Right cardiac atrium (tissue), 5 donors: Measurements from ENCODE around the gene CACNA1F. TPM values are rescaled to one million over a fixed set of nuclear protein-coding genes. Genes with fewer than 3 reads are reported as not detected.

Experiments
- ATAC-seq, 2 donors: fragments of 200-7000 bp; cut with Tn5 transposase; one replicate each; pipeline versions ENCODE4 v1.8.0 to v1.9.1; 2020; ENCODE audit warnings: moderate library complexity in 2 of 2, mild to moderate bottlenecking in 1 of 2
- DNase-seq, 3 donors: peaks; one replicate each; pipeline ENCODE4 v3.0.0-alpha.2; 2020
- H3K27ac ChIP-seq: one replicate; pipeline ENCODE4 v1.5.1; 2013; ENCODE audit warnings: mild to moderate bottlenecking, low read length, control low read depth, moderate library complexity
- H3K27me3 ChIP-seq: one replicate; pipeline ENCODE4 v1.6.1; 2013; ENCODE audit not compliant: control insufficient read depth, insufficient read depth
- H3K4me1 ChIP-seq: one replicate; pipeline ENCODE4 v1.6.1; 2013; ENCODE audit warnings: low read length; ENCODE audit not compliant: control insufficient read depth, insufficient read depth
- H3K4me3 ChIP-seq: one replicate; pipeline ENCODE4 v1.5.1; 2013; ENCODE audit warnings: low read length, control low read depth
- H3K9me3 ChIP-seq: one replicate; pipeline ENCODE4 v1.6.1; 2013; ENCODE audit warnings: low read length; ENCODE audit not compliant: control insufficient read depth
- WGBS: extraction: QIAGEN DNeasy Blood & Tissue Kit; methylation state at CpG from one replicate; pipeline ENCODE4 v1.1.7; 2013; 5-methylcytosine and 5-hydroxymethylcytosine counted together
- intact Hi-C, 4 donors: fragments of 100-400 bp; cut with DNase I; formaldehyde crosslinking; loops; one replicate each; pipeline versions ENCODE4 v1.11.0 to v1.14.0; 2022 to 2023
- polyA plus RNA-seq: library from polyadenylated mRNA; stranded (reverse); fragments of 200-250 nt; gene quantifications from one replicate; pipeline ENCODE4 v1.2.3, GENCODE V29; 2013
- total RNA-seq, 4 donors: library from RNA; stranded (reverse); fragmentation: NEBNext Ultra II Directional; extraction: Animal tissue kit (Norgen Biotek cat#: 25700); gene quantifications; one replicate each; pipeline ENCODE4 v1.2.1, GENCODE V29; 2021
- donor health status: healthy with polysubstance abuse.
- donor health status: DM: no; HTN: yes; CAD: no.
- donor health status: DM: no; HTN: no; CAD: no.
- donor health status: DM: no; HTN: yes; CAD: no; lungs with severe emphysema.
- donor health status: DM: yes; HTN: yes; CAD: no.

The CACNA1F gene
- total and polyA plus RNA-seq, 5 donors: 0.09 to 0.78 (median 0.18) TPM

DNA sequence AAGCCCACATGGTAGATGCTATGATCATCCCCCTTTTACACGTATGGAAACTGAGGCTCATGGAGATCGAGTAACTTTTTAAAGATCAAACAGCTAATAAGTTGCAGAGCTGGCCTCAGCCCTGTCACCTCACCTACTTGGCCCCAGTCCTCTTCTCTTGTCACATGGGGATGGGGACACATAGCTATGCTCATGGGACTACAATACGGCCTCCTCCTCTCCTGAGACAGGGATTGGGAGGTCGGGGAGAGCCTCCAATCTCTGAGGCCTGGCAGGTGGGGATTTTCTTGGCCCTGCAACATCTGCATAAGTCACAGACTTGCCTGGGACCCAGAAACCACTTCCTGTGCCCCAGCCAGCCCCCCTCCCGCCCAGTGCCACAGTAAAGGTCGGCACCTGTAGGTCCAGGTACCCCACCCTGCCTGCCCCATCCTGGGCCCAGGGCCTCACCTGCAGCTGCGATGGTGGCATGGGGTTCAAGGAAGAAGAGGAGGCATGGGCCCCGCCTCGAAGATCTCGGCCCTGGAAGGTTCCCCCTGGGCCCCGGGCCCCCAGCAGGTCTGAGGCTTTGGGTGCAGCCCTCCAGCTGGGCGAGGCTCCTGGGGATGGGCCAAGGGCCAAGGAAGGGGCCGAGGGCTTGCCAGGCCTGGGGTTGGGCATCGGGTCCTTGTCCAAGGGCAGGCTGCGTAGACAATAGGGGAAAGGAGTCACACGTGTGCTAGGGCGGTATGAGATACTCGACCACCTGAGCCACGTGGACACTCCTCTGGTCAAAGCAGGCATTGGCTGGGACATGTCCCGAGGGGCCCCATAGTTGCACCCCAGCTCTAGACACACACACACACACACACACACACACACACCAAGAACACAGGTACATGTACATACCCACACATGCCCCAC, 25.0 kb upstream of the CACNA1F start:
- no peaks in the 10 kb centered on the region for H3K4me1 ChIP-seq
- no peak overlapping the region for H3K4me3 ChIP-seq
- intact Hi-C loops: no loop called here
- H3K9me3 ChIP-seq: no peaks in the 10 kb centered on the region
- DNase-seq (no peak), ATAC-seq (no peak)
- H3K27ac ChIP-seq: no peak overlapping the region
- 75% methylated on average over 20 of the region's 20 CpGs for WGBS
- H3K27me3 ChIP-seq: no peaks in the 10 kb centered on the region

DNA sequence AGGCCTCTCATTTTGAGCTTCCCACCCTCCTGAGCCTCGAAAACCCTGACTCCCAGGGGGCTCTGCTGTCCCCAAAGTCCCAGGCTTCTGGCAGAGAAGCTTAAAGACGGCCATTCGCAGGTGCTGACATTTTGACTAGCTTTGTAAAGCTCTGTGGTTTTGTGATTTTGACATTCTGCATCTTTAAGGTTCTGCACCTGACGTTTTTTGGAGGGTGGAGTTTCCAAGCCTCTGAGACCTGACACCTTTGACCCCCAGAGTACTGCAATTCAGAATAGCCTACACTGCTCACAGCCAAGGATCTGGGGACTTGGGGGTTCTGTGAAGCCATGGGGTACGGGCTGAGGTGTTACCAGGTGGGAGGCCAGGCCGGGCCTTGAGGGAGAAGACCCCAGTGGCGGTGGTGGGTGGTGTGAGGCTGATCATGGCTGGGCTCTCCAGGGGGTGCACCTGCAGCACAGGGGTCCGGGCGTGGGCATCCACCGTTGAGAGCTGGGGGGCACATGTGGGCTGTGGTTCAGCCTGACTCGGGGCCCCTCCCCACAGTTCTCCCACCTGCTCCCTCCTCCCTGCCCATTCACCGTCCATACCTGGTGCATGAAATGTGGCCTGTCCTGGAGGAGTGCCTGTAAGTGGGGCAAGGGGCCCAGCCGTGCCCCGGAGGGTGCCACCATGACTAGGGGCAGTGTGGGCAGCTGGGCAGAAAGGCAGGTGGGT, 24.1 kb upstream of the CACNA1F start:
- H3K27me3 ChIP-seq: no peaks in the 10 kb centered on the region
- ATAC-seq: no peak
- H3K4me3 ChIP-seq: no peak overlapping the region
- no peak overlapping the region for H3K27ac ChIP-seq
- DNase-seq: no peak
- WGBS: 85% methylated on average over 14 of the region's 14 CpGs
- no peaks in the 10 kb centered on the region for H3K4me1 ChIP-seq
- H3K9me3 ChIP-seq: no peaks in the 10 kb centered on the region
- intact Hi-C loops: no loop called here

DNA sequence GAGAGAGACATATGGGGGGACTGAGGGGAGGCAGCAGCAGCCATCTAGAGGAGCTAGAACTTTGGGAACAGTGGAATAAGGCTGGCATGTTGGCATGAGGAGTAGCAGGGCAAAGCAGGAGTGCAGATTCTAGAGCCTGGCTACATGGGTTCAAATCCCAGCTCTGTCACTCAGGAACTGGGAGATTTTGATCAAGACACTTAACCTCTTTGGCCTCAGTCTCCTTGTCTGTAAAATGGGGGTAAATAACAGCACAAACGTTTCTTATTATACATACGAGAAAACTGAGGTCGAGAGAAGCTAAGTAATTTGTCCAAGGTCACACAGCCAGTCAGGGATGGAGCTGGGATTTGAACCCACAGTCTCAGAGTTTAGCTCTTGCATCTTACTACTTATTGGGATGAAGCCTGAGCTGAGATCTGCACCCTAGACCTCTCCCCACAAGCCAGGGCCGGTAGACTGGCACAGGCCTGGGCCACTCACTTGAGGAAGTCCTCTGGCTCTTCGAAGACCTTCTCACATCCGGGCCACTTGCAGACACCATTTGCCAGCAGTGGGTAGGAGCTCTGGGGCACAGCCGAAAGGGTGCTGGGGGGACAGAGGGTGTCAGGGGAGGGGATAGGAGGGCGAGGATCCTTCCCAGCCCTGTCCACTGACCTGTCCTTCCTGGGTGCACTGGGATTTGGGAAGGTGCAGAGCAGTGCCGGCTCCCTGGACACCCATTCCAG, 23.3 kb upstream of the CACNA1F start:
- Histone ChIP-seq H3K4me3 (no peak overlapping the region), H3K27me3 (no peaks in the 10 kb centered on the region), H3K4me1 (no peaks in the 10 kb centered on the region), H3K27ac (no peak overlapping the region), H3K9me3 (no peaks in the 10 kb centered on the region)
- intact Hi-C loops: no loop called here
- ATAC-seq (no peak), DNase-seq (no peak)
- WGBS: 84% methylated on average over 9 of the region's 9 CpGs

DNA sequence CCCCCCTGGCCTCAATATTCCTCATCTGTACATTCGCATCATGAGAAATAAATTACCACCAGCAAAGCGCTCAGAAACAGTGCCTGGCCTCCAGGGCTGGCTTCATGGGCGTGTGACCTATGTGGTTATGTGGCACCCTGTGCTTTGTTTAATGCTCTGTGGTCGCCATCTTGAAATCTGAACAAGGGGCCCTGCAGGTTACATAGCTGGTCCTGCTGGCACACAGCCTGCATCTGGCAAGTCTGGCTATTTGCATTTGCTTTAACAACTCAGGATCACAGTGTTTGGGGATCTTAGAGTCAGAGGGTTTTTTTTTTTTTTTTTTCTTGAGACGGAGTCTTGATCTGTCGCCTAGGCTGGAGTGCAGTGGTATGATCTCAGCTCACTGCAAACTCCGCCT, 21.5 kb upstream of the CACNA1F start:
- Histone ChIP-seq H3K27ac (no peak overlapping the region), H3K4me3 (no peak overlapping the region), H3K27me3 (no peaks in the 10 kb centered on the region), H3K9me3 (no peaks in the 10 kb centered on the region), H3K4me1 (no peaks in the 10 kb centered on the region)
- WGBS: 90% methylated on average over 7 of the region's 7 CpGs
- ATAC-seq: no peak
- DNase-seq: no peak
- intact Hi-C loops: no loop called here

DNA sequence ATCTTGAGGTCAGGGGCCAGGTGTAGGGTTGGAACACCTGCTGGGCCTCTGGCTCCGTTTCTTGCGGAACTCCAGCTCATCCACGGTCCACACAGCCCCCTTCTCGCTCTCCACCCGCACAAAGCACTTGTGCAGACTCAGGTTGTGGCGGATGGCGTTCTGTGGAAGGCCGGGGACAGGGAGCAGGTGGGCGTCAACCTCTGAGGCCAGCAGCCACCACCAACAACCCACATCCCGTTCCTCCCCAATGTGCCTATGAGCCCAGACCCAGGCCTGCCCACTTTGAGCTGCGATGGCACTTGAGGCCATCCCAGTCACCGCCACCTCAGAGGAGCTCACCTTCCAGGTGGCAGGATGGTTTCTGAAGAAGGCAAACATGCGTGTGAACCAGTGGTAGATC, 18.2 kb upstream of the CACNA1F start:
- intact Hi-C loops: no loop called here

DNA sequence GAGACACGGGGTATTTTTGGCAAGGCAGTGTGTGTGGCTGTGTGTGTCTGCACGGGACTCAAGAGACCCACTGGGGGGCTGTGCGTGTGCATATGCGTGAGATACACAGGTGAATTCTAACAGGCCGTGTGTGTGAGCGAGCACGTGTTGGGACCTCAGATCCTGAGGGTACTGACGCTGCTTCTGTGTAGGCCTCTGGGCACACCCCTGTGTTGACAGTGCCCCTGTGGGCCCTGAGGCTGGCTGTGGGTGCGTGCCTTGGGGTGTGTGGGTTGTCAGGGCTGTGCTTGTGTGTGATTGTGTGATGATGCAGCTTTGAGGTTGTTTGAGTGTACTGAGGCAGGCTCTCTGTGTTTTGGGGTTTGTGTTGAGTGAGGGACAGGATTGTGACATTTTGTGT, 17.4 kb upstream of the CACNA1F start:
- WGBS: 92% methylated on average over 9 of the region's 9 CpGs
- Histone ChIP-seq H3K9me3 (no peaks in the 10 kb centered on the region), H3K27ac (no peak overlapping the region), H3K4me3 (no peak overlapping the region), H3K27me3 (no peaks in the 10 kb centered on the region), H3K4me1 (no peaks in the 10 kb centered on the region)
- ATAC-seq (no peak), DNase-seq (no peak)
- intact Hi-C loops: no loop called here

More for the DNA sequence above, 18.2 kb upstream of the CACNA1F start:
- Histone ChIP-seq H3K9me3 (no peaks in the 10 kb centered on the region), H3K27me3 (no peaks in the 10 kb centered on the region), H3K4me1 (no peaks in the 10 kb centered on the region), H3K4me3 (no peak overlapping the region), H3K27ac (no peak overlapping the region)
- DNase-seq (no peak), ATAC-seq (no peak)
- 93% methylated on average over 13 of the region's 13 CpGs for WGBS

DNA sequence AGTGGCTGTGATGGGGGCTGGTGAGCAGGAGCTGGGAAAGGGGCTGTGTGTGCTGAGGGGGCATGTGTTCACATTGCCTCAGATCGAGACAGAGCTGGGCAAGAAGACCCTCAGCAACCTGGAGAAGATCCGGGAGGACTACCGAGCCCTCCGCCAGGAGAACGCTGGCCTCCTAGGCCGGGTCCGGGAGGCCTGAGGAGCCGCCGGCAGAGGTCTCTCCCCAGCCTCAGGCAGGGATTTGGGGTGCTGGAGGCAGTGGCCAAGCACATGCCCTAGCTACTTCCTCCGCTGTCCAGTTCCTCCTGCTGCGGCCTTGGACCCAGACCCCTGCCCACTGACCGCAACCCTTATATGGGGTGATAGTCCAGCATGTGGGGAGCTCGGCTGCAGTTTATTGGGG, 16.9 kb upstream of the CACNA1F start:
- no peak overlapping the region for H3K27ac ChIP-seq
- no peak for DNase-seq
- WGBS: 97% methylated on average over 13 of the region's 13 CpGs
- ATAC-seq: no peak
- no peak overlapping the region for H3K4me3 ChIP-seq
- no peaks in the 10 kb centered on the region for H3K9me3 ChIP-seq
- H3K4me1 ChIP-seq: no peaks in the 10 kb centered on the region
- intact Hi-C loops: no loop called here
- no peaks in the 10 kb centered on the region for H3K27me3 ChIP-seq

DNA sequence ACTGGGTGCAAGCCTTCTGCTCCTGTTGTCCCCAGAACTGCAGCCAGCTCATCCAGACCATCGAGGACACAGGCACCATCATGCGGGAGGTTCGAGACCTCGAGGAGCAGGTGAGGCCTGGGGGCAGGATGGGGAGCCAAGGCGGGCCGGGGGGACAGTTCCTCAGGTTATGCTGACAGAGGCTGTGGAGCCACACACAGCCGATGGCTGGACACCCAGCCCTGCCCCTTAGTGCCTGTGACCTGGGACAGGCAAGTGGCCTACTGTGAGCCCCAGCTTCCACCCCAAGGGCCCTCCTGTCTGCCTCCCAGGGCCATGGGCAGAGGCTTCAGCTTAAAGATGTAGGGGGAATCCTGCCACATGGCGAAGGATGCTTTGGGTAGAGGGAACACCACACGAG, 16.5 kb upstream of the CACNA1F start:
- ATAC-seq (no peak), DNase-seq (no peak)
- no peak overlapping the region for H3K4me3 ChIP-seq
- H3K9me3 ChIP-seq: no peaks in the 10 kb centered on the region
- intact Hi-C loops: no loop called here
- H3K4me1 ChIP-seq: no peaks in the 10 kb centered on the region
- H3K27me3 ChIP-seq: no peaks in the 10 kb centered on the region
- 90% methylated on average over 9 of the region's 9 CpGs for WGBS
- no peak overlapping the region for H3K27ac ChIP-seq

DNA sequence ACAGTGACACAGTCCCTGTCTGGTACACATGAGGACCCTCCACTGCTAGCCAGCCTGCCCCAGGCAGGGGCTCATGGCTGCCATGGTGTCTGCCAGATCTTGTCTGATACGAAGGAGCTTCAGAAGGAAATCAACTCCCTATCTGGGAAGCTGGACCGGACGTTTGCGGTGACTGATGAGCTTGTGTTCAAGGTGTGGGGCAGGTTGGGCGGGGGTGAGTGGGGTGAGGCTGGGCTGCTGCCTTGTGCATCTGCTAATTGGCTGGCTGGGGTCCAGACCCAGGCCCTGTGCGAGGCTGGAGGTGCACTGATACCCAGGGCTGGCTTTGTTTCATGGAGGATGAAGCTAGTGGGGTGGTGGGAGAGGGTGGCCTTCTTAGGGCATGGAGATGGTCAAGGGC, 15.9 kb upstream of the CACNA1F start:
- ATAC-seq (no peak), DNase-seq (no peak)
- no peak overlapping the region for H3K27ac ChIP-seq
- no peak overlapping the region for H3K4me3 ChIP-seq
- H3K4me1 ChIP-seq: no peaks in the 10 kb centered on the region
- H3K9me3 ChIP-seq: no peaks in the 10 kb centered on the region
- no peaks in the 10 kb centered on the region for H3K27me3 ChIP-seq
- 92% methylated on average over 6 of the region's 6 CpGs for WGBS
- intact Hi-C loops: no loop called here

DNA sequence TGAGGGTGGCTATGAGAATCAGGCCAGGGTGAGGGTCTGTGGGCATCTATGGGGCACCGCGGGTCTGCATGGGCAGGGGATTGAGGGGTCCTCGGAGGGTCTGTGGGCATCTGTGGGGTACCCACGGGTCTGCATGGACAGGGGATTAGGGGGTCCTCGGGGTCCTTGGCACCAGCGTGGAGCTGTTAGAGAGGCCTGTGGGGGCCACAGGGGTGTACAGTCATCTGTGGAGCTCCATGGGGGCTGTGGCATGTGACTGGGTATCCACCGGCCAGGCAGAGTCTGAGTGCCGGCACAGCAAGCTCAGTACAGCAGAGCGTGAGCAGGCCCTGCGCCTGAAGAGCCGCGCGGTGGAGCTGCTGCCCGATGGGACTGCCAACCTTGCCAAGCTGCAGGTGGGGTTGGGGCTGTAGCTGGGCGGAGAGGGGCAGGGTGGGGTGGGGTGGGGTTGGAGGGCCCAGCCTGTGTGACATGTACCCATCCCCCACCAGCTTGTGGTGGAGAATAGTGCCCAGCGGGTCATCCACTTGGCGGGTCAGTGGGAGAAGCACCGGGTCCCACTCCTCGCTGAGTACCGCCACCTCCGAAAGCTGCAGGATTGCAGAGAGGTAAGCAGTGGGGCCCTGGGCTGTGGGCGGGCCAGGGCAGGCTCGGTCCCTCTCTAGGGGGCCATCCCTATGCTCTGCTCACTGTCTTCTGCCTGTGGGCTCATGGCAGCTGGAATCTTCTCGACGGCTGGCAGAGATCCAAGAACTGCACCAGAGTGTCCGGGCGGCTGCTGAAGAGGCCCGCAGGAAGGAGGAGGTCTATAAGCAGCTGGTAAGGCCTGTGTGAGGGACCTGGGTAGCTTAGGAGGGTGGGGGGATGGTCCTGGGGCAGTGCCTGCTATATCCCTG, 15.0 kb upstream of the CACNA1F start:
- H3K9me3 ChIP-seq: no peaks in the 10 kb centered on the region
- intact Hi-C loops: no loop called here
- WGBS: 84% methylated on average over 28 of the region's 28 CpGs
- no peaks in the 10 kb centered on the region for H3K27me3 ChIP-seq
- H3K4me1 ChIP-seq: no peaks in the 10 kb centered on the region
- ATAC-seq: no peak
- no peak overlapping the region for H3K27ac ChIP-seq
- no peak for DNase-seq
- no peak overlapping the region for H3K4me3 ChIP-seq
